Measurements from ENCODE around the gene IFT81. TPM values are rescaled to one million over a fixed set of nuclear protein-coding genes. Genes with fewer than 3 reads are reported as not detected.

IFT81 gene
- total and polyA plus RNA-seq, 11 donors = 4.3 to 9.8 (median 8.5) TPM

- no peaks in the 10 kb centered on the region for H3K27me3 ChIP-seq
- TF ChIP-seq CTCF (IDR thresholded peaks at IDR 0.05) = no peak
- intact Hi-C loops (cut with DNase I) = no loop called here
Observed at GRCh38 chr12:110149086-110149660, 25.0 kb downstream of the IFT81 start.

GRCh38 chr12:110156766-110157165 lies 32.6 kb downstream of the IFT81 start:
- Histone ChIP-seq H3K4me3 (no peak overlapping the region), H3K9me3 (peaks cover 0 to 30% (median 15%) of the 10 kb centered on the region in 12 donors), H3K27ac (no peak overlapping the region), H3K36me3 (peaks cover 0 to 75% (median 21%) of the 10 kb centered on the region in 9 donors), H3K27me3 (no peaks in the 10 kb centered on the region), H3K4me1 (peaks cover 0 to 8% (median 0%) of the 10 kb centered on the region in 12 donors)
- ATAC-seq (no peak), DNase-seq (no peak)
- WGBS, 4 donors = 97 to 100% (median 99%) methylated on average over 2 of the region's 2 CpGs
- no peak for TF ChIP-seq POLR2A (IDR thresholded peaks at IDR 0.05)
- intact Hi-C loops (cut with DNase I) = no loop called here

More at GRCh38 chr12:110149086-110149660, 25.0 kb downstream of the IFT81 start:
- peaks cover 0 to 91% (median 19%) of the 10 kb centered on the region in 9 donors for H3K36me3 ChIP-seq
- ATAC-seq = no peak
- H3K27ac ChIP-seq = no peak overlapping the region
- H3K9me3 ChIP-seq = no peaks in the 10 kb centered on the region
- no peak overlapping the region for H3K4me3 ChIP-seq
- H3K4me1 ChIP-seq = peaks cover 0 to 5% (median 0%) of the 10 kb centered on the region in 12 donors
- DNase-seq = no peak
- 90 to 94% (median 91%) methylated on average over 10 of the region's 10 CpGs for WGBS, 4 donors

GRCh38 chr12:110157539-110157938 lies 33.4 kb downstream of the IFT81 start:
- DNase-seq = no peak
- Histone ChIP-seq H3K4me1 (peaks cover 0 to 8% (median 0%) of the 10 kb centered on the region in 12 donors), H3K27me3 (no peaks in the 10 kb centered on the region), H3K36me3 (peaks cover 0 to 72% (median 21%) of the 10 kb centered on the region in 9 donors), H3K4me3 (no peak overlapping the region), H3K9me3 (peaks cover 0 to 30% (median 15%) of the 10 kb centered on the region in 12 donors), H3K27ac (no peak overlapping the region)
- no peak for ATAC-seq
- intact Hi-C loops (cut with DNase I) = no loop called here
- no peak for TF ChIP-seq POLR2A (IDR thresholded peaks at IDR 0.05)
- TF ChIP-seq CTCF (IDR thresholded peaks at IDR 0.05) = no peak

- H3K4me3 ChIP-seq = no peak overlapping the region
- no peak for DNase-seq
- peaks cover 0 to 73% (median 25%) of the 10 kb centered on the region in 9 donors for H3K36me3 ChIP-seq
- intact Hi-C loops (cut with DNase I) = no loop called here
- no peak for TF ChIP-seq POLR2A (IDR thresholded peaks at IDR 0.05)
- no peak for TF ChIP-seq CTCF (IDR thresholded peaks at IDR 0.05)
- no peaks in the 10 kb centered on the region for H3K27me3 ChIP-seq
- no peak overlapping the region for H3K27ac ChIP-seq
- H3K9me3 ChIP-seq = peaks cover 0 to 30% (median 15%) of the 10 kb centered on the region in 12 donors
- WGBS, 4 donors = 95 to 99% (median 96%) methylated on average over 4 of the region's 4 CpGs
- ATAC-seq = no peak
- H3K4me1 ChIP-seq = peaks cover 0 to 5% (median 0%) of the 10 kb centered on the region in 12 donors
Observed at GRCh38 chr12:110159671-110160245, 35.6 kb downstream of the IFT81 start.
